ENCODE measurements around the gene RASA3.

Gene RASA3

DNA sequence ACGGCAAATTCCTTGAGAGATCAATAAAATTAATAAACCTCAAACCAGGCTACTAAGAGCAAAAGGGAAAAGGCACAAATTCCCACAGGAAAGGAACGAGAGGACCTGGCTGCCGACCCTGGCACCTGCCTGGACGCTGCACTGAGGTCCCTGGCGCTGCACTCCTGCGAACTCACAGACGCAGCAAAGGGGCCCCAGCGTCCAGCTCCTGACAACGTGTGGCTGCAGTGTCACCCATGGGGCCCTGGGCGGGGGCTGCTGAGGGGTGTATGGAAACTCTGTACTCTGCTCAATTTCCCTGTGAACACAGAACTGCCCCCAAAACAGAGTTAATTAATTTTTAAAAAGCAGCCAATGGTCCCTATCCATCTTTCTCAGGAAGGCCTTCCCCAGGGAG lies 97.2 kb downstream of the RASA3 start:
- no peak for DNase-seq (ENCODE audit: low spot score)

DNA sequence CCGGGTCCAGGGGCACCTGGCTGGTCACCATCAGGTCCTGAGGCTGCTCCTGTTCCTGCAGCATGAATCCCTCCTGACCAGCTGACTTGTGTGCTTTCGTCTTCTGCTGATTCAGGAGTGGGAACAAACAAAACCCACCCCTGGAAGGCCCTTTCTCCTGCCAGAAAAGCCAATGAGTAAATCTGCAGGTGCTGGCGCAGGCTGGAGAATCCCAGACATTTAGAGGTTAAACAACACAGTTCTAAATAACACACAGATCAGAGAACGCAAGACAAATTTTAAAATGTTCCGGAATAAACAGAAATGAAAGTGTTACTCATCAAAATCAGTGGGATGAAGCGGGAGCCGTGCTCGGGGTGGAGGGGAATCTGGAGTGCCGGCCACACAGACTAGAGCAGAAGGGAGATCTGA lies 97.9 kb downstream of the RASA3 start:
- no peak for DNase-seq (ENCODE audit: low spot score)

DNA sequence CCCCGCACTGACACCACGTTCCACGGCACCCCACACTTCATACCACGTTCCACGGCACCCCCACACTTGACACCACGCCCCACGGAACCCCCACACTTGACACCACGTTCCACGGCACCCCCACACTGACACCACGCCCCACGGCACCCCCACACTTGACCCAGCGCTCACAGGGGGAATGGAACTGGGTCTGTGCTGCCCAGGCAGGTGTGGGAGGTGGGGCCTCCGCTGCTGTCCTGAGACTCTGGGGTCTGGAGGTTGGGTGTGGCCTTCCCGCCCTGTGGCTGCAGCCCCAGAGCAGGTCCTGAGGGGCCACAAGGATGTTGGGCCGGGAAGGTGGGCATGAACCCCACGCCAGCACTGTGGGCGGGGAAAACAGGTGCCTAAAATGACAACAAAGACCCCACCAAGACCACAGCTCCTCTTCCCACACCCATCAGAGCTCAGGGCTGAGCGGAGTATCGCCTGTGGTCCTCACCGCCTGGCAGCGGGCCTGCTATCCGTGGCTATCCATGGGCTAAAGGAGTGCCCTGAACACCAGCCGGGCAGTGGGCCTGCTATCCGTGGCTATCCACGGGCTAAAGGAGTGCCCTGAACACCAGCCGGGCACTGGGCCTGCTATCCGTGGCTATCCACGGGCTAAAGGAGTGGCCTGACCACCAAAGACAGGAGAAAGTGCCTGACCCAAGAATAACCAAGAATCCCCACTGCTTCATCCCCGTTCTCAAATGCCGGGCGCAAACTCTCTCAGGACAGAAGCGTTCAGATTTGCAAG lies 98.7 kb downstream of the RASA3 start:
- no peak for DNase-seq (ENCODE audit: low spot score)

DNA sequence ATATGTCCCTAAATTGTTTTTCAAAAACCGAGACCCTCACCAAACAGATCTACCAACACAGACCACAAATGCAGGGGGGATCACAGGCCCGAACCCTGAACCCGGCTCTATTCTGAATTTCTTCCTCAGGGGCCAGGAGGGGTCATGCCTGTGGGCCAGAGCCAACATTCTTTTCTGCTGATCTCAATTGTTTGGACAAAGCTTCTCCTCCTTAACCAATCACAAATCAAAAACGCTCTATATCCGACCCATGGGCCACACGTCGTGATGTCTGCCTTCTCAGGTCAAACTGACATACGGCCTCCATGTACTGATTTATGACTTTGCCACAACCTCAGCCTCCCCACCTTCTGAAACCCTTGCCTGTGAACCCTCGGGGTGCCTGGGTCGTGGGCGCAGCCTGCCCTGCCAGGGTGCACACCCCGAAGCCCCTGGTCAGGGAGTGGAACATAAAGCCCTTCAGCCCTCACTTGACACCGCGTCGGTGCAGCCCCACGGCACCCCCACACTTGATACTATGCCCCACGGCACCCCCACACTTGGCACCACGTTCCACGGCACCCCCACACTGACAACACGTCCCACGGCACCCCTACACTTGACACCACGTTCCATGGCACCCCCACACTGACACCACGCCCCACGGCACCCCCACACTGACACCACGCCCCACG lies 100.2 kb downstream of the RASA3 start:
- DNase-seq (ENCODE audit: low spot score): no peak

DNA sequence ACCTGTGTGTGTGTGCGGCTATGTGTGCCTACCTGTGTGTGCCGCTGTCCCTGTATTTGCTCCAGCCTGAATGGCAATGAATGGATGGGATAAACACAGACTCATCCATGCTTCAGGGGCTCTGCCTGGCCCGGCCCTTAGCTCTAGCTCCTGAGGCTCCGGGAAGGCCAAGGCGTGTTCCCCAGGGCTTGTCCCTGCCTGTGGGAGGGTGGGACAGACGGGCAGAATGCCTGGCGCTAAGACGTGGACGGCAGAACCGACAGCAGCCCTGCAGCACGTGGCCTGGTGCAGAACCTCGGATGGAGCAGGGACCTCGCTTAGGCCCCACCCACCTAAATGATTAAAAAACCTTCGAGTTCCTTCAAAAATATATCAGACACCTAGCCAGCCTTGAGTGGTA lies 100.8 kb downstream of the RASA3 start:
- no peak for DNase-seq (ENCODE audit: low spot score)

DNA sequence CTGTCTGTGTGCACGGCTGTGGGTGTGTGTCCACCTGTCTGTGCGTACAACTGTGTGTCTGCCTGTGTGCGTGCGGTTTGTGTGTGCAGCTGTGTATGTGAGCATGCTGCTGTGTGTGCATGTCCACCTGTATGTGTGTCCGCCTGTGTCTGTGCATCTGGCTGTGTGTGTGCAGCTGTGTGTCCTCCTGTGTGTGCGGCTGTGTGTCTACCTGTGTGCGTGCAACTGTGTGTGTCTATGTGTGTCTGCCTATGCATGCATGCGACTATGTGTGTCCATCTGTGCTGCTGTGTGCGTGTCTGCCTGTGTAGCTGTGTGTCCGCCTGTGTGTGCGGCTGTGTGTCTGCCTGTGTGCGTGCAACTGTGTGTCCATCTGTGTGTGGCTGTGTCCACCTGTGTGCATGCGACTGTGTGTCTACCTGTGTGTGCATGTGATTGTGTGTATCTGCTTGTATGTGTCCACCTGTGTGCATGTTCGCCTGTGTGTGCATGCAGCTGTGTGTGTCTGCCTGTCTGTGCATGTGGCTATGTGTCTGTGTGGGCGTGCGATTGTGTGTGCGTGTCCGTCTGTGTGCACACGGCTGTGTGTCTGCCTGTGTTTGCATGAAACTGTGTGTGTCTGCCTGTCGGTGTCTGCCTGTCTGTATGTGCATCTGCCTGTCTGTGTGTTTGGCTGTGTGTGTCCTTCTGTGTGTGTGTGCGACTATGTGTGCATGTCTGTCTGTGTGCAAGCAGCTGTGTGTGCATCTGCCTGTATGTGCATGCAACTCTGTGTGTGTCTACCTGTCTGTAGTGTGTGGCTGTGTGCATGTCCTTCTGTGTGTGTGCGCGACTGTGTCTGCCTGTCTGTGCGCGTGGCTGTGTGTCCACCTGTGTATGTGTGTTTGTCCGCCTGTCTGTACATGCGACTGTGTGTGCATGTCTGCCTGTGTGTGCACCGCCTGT lies 101.5 kb downstream of the RASA3 start:
- no peak for DNase-seq (ENCODE audit: low spot score)

DNA sequence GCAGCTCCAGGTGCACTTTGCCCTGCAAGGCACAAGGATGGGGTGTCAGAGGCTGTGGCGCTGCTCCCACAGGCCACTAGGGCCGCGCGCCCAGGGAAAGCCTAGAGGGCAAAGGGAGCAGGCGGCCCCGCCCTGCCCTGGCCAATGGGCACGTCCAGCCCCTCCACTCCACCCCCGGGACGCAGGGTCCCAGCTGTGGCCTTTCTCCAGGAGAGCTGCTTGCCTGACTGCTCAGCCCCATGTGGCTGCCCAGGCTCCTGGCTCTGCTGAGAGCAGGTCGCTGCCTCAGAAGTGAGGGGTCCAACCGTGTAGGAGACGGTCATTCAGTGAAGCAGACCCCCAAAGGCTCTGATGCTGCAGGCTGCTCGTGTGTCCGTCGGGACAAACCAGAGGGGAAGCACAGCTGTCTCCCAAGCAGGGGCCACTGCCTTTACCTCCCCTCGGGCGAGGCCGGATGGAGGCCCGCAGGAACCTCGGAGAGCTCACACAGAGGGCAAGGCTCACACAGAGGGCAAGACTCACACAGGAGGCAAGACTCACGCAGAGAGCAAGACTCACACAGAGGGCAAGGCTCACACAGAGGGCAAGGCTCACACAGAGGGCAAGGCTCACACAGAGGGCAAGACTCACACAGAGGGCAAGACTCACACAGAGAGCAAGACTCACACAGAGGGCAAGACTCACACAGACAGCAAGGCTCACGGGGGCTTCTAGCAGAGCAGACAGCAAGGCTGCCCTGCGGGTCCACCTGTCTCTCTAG lies 102.4 kb downstream of the RASA3 start:
- DNase-seq (ENCODE audit: low spot score): no peak

DNA sequence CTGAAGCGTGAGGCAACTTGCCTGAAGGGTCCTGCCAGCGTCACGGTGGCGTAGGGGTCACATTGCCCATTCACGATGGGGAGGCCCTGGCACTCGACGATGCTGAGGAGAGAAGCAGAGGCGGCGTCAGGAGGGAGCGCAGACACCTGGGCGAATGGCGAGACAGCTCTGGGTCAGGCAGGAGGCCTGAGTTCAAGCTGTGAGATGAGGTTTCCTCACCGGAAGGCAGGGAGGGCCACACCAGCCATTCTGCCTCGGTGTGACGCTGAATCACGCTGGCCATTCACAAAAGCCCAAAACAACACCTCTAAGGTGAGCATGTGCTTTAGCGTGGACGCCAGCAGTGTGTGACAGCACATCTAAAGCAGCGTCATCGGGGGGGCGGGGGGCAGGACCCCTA lies 104.6 kb downstream of the RASA3 start:
- DNase-seq (ENCODE audit: low spot score): no peak

DNA sequence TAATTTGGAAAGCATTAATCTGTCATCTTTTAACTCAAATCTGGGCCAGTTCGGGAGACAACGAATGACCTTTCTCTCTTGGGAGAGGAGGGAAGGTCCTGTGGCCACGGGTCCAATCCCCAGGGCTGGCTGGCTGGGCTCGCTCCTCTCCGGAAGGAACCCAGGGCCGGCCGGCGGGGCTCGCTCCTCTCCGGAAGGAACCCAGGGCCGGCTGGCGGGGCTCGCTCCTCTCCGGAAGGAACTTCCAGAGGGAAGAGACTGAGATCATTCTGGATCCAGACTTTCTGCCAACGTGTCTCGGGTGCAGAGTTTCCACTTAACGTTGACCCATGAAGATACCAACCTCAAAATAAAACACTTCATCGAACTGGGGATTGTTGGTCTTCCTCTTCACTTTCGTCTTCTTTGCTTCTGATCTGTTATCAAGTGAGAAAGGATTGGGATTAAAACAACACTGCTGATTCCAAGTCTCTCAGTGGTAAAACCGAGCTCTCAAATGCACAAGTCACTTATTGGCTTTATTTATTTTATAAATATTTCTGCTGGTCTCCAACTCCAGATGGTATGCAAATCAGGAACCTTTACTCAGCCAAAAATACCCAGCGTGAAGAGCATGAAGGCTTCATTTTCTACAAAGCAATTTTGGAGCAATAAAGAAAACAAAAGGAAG lies 105.2 kb downstream of the RASA3 start:
- no peak for DNase-seq (ENCODE audit: low spot score)

DNA sequence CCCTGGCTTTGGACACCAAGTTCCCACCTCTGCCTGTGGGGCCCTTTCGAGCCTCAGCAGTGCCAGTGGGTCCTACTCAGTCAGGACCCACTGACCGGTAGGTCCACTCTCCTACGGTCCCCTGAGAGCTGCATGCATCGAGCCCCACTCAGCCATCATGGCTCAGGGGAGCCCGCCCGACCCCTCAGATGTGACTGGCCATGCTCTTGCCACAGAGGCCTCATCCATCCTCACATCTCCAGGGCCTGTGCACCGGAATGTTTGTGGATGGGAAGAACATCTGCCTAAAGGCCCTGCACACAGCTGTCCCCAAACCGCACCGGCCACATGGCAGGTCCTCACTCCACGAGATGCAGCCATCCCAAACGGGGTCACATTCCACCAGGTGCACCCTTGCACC lies 105.9 kb downstream of the RASA3 start:
- DNase-seq (ENCODE audit: low spot score): no peak

DNA sequence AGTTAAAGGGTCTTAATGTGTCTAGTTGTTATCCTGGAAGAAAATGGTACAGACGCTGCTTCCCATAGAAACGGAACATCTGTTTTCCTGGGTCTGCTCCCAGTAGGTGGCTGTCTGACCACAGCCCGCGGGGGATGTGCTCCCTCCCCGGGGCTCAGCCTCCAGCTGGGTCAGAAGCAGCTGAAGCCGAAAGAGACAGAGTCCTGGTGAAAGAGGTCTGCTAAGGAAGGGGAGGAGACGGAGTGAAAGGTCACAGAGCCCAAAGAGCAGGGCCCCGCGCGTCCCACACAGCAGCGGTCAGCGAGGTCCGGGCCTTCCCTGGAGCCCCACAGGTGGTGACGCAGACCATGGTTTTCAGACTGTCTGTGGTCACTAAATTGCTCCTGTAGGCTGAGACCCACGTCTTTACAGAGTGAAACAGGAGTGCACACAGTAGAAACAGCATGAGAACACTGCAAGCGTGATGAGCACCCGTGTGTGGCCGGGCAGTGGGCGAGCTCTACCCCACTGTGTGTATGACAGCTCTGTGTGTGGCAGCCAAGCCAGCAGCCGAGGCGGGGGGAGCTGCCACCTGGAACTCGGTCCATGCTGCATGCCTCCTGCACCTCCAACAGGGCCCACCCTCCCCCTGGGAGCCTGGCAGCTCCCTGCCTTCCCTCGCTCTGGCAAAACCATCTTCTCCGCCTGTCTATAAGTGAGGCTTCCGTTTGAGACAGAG lies 106.5 kb downstream of the RASA3 start:
- no peak for DNase-seq (ENCODE audit: low spot score)

DNA sequence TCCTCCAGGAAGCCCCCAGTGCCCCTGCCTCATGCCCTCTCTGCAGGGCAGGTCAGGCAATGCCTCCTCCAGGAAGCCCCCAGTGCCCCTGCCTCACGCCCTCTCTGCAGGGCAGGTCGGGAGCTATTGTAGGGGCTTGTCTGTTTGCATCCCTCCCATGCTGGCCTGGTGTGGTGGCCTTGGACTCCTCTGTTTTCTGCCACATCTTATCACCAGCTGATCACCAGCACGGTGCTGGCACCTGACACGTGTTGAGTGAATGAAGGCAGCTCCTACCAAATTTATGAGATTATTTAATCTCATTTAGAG lies 107.1 kb downstream of the RASA3 start:
- DNase-seq (ENCODE audit: low spot score): no peak

DNA sequence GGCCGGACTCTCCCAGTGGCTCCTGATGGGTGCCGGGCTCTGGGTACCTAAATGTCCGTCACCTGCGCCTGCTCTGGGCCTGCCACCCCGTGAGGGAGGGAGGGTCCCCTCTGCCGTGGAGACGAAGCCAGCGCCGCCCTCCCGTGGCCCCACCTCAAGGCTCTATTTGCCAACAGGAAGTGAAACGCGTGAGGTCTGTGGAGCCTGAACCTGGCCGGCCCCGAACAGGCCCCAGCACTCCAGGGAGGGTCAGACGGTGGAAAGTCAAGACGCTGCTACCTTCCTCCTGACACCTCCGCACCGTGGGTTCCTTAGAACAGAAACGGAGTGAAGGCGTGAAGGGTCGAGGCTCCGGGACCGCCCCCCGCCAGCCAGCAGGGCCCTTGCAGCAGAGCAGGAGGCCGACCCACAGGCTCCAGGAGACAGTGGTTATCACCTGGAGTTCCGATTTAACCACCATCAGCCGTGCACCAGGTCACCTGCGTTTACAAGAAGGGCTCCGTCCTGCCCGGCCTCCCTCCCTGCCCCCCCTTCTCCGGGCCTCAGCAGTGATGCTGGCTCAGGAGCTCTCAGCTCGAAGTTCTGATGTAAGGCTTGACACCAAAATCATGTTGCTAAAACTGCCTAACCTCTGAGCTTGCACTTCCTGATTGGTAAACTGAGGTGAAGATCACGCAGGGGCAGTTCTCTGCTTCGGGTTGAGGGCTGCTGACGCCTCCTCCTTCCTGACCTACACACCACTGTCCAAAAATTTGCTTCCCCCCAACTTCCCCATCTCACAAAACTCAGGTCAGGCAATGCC lies 107.6 kb downstream of the RASA3 start:
- DNase-seq (ENCODE audit: low spot score): no peak

DNA sequence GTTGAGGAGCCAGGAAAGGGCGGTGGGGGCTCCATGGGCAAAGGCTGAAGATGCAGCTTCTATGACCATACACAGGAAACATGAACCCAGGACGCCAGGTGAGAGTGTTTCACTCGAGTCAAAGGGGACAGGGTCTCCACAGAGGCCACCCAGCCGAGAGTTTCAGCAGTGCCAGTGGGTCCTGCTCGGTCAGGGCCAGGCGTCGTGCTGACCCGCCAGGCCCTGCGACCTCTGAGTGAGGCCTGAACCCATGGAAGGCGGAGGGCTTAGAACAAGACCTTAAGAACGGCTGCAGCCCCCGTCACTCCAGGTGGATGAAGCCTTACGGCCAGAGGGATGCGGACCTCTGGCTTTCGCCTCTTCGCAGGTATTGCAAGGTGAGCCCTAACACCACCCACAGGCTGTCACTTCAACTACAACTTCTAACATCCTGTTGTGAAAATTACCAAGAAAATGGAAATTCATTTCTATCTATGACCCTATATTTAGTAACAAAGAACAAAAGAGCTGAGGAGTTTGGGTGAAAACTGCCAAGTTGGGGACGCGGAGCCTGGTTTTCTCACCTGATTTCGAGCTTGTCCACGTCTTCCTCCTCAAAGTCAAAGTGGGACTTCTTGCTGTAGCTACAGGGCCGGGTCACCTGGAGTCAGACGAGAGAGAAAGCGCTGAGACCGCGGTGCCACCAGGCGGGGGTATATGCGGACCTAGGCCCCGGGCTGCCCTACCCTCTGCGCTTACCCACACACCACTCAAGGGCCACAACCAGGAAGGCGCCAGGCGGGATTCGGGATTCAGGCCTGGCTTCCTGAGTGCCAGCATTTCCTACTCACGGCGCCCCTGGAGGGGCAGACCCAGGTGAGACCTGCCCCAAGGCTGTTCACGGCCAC lies 108.5 kb downstream of the RASA3 start:
- no peak for DNase-seq (ENCODE audit: low spot score)

DNA sequence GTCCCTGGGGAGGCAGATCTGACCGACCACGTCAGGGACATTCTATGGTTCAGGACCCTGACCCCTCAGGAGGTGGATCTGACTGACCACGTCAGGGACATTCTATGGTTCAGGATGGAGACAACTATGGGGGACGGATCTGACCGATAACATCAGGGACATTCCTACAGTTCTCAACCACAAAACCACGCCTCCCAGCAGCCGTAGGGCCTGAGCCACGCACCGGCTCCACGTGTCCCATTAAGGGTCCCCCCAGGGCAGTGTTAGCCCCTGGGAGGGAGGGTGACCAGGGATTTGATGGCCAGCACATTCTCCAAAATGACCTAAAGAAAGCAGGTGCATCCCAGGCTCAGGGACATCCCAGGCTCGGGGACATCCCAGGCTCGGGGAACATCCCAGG lies 109.5 kb downstream of the RASA3 start:
- DNase-seq (ENCODE audit: low spot score): no peak

DNA sequence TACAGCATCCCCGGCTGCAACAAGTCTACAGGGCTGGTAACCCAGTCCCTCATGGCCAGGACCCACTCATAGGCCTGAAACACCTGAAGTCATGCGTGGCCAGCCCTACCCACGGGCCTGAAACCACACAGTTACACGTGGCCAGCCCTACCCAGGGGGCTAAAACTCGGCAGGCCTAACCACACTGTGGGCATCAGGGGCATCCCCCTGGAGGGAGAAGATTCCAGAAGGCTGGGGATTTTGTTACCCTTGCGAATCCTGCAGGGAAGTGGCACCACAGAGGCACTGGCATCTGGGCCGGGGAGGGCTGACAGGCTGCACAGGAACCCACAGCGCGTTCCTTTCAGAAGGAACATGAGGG lies 110.1 kb downstream of the RASA3 start:
- no peak for DNase-seq (ENCODE audit: low spot score)

DNA sequence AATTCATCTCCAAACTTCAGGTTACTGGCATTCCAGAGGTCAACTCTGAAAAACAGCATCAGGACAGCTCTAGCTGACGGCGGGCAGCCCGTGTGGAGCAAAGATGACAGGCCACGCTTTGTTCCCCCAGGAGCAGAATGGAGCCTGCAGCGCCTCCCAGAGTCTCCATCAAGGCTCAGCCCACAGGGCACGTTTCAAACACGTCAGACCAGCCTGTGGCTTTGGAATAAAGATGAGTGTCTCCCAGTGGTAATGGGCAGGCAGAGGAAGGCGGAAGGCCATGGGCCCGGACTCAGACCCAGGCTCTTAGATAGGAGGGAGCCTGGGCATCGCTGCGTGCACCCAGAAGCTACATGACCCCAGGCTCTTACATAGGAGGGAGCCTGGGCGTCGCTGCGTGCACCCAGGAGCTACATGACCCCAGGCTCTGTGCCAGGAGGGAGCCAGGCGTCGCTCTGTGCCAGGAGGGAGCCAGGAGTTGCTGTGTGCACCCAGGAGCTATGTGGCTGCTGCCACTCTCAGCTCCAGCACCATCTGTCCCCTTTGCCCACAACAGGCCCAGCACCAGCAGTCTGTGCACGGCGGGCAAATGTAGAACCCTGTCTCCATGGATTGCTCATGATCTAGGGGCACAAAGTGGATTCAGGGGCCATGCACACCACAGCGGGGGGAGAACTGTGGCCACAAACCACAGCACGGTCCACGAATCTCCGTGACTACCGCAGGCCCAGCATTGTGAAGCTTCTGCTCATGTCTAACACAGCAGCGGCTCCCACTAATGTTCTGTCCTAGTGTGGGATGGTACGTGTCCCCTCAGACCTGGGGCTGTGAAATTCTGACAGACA lies 110.7 kb downstream of the RASA3 start:
- DNase-seq (ENCODE audit: low spot score): no peak
